ENCODE results near the gene SERPINA4. TPM values are rescaled to one million over a fixed set of nuclear protein-coding genes. Genes with fewer than 3 reads are reported as not detected.

SERPINA4 gene
- total and polyA plus RNA-seq, 4 donors: 0.18 TPM; not detected in 3

GRCh38 chr14:94613720-94614644 lies 52.7 kb downstream of the SERPINA4 start:
- H3K4me3 ChIP-seq: no peak overlapping the region
- DNase-seq: no peak
- H3K9me3 ChIP-seq (ENCODE audit: control insufficient read depth in 4 of 4, insufficient read depth in 3 of 4, low read length in 3 of 4): peaks cover 2 to 15% (median 12%) of the 10 kb centered on the region in 4 donors
- 83 to 86% methylated on average over 20 of the region's 20 CpGs for WGBS, 2 donors
- H3K36me3 ChIP-seq (ENCODE audit: control insufficient read depth in 4 of 4, insufficient read depth in 4 of 4, low read length in 4 of 4): peaks cover 0 to 2% (median 0%) of the 10 kb centered on the region in 4 donors
- no peak overlapping the region for H3K27ac ChIP-seq (ENCODE audit: low read depth in 1 of 2, low read length in 1 of 2)
- no peak overlapping the region for H3K9ac ChIP-seq (ENCODE audit: insufficient read depth in 1 of 2, low read length in 2 of 2)
- peaks cover 0 to 21% (median 14%) of the 10 kb centered on the region in 5 donors for H3K4me1 ChIP-seq (ENCODE audit: control insufficient read depth in 5 of 5, insufficient read depth in 5 of 5, low read length in 5 of 5)
- no peak for TF ChIP-seq CTCF (IDR thresholded peaks at IDR 0.05; ENCODE audit: control extremely low read depth, extremely low read depth)
- no peaks in the 10 kb centered on the region for H3K27me3 ChIP-seq (ENCODE audit: control insufficient read depth in 3 of 3, insufficient read depth in 3 of 3, low read length in 2 of 3)
- no peak for ATAC-seq (ENCODE audit: insufficient read depth, low FRiP score)

- TF ChIP-seq CTCF (IDR thresholded peaks at IDR 0.05; ENCODE audit: control extremely low read depth, extremely low read depth): no peak
- peaks cover 2 to 19% (median 13%) of the 10 kb centered on the region in 4 donors for H3K9me3 ChIP-seq (ENCODE audit: control insufficient read depth in 4 of 4, insufficient read depth in 3 of 4, low read length in 3 of 4)
- H3K4me1 ChIP-seq (ENCODE audit: control insufficient read depth in 5 of 5, insufficient read depth in 5 of 5, low read length in 5 of 5): peaks cover 0 to 21% (median 14%) of the 10 kb centered on the region in 5 donors
- DNase-seq (no peak), ATAC-seq (ENCODE audit: insufficient read depth, low FRiP score) (no peak)
- H3K36me3 ChIP-seq (ENCODE audit: control insufficient read depth in 4 of 4, insufficient read depth in 4 of 4, low read length in 4 of 4): peaks cover 0 to 2% (median 0%) of the 10 kb centered on the region in 4 donors
- 92% methylated on average over 7 of the region's 7 CpGs for WGBS, 2 donors
- H3K27me3 ChIP-seq (ENCODE audit: control insufficient read depth in 3 of 3, insufficient read depth in 3 of 3, low read length in 2 of 3): no peaks in the 10 kb centered on the region
- no peak overlapping the region for H3K27ac ChIP-seq (ENCODE audit: low read depth in 1 of 2, low read length in 1 of 2)
- no peak overlapping the region for H3K9ac ChIP-seq (ENCODE audit: insufficient read depth in 1 of 2, low read length in 2 of 2)
- H3K4me3 ChIP-seq: no peak overlapping the region
Measured at GRCh38 chr14:94614802-94615201, 53.6 kb downstream of the SERPINA4 start.

GRCh38 chr14:94615254-94615653 lies 54.0 kb downstream of the SERPINA4 start:
- ATAC-seq (ENCODE audit: insufficient read depth, low FRiP score) (no peak), DNase-seq (no peak)
- no peak for TF ChIP-seq CTCF (IDR thresholded peaks at IDR 0.05; ENCODE audit: control extremely low read depth, extremely low read depth)
- WGBS, 2 donors: 63 to 88% methylated on average over 3 of the region's 3 CpGs
- Histone ChIP-seq H3K36me3 (ENCODE audit: control insufficient read depth in 4 of 4, insufficient read depth in 4 of 4, low read length in 4 of 4) (peaks cover 0 to 2% (median 0%) of the 10 kb centered on the region in 4 donors), H3K27ac (ENCODE audit: low read depth in 1 of 2, low read length in 1 of 2) (no peak overlapping the region), H3K4me3 (no peak overlapping the region), H3K9ac (ENCODE audit: insufficient read depth in 1 of 2, low read length in 2 of 2) (no peak overlapping the region), H3K4me1 (ENCODE audit: control insufficient read depth in 5 of 5, insufficient read depth in 5 of 5, low read length in 5 of 5) (peaks cover 0 to 21% (median 14%) of the 10 kb centered on the region in 5 donors), H3K9me3 (ENCODE audit: control insufficient read depth in 4 of 4, insufficient read depth in 3 of 4, low read length in 3 of 4) (peaks cover 2 to 19% (median 13%) of the 10 kb centered on the region in 4 donors), H3K27me3 (ENCODE audit: control insufficient read depth in 3 of 3, insufficient read depth in 3 of 3, low read length in 2 of 3) (no peaks in the 10 kb centered on the region)

Data from lung (tissue), 12 donors.